Uterus (tissue), 2 donors: Measurements from ENCODE around the gene MRPL38.

Source experiments
- POLR2A ChIP-seq, 2 donors: fragments of 450-650 bp; IDR thresholded peaks; one replicate each; pipeline ENCODE4 v1.6.1; 2016; ENCODE audit warnings: antibody characterized with exemption in 2 of 2, mild to moderate bottlenecking in 1 of 2, moderate library complexity in 1 of 2
- TF ChIP-seq, protein P1 (sequence below), 4 experiments: fragments of 200-600 bp in 2 of 4; fragments of 450-650 bp in 2 of 4; sonication (generic) in 2 of 4; IDR thresholded peaks; one replicate each; pipeline ENCODE4 v1.5.1; 2016 to 2019; ENCODE audit warnings: antibody characterized with exemption in 4 of 4, mild to moderate bottlenecking in 2 of 4, moderate library complexity in 1 of 4

DNA sequence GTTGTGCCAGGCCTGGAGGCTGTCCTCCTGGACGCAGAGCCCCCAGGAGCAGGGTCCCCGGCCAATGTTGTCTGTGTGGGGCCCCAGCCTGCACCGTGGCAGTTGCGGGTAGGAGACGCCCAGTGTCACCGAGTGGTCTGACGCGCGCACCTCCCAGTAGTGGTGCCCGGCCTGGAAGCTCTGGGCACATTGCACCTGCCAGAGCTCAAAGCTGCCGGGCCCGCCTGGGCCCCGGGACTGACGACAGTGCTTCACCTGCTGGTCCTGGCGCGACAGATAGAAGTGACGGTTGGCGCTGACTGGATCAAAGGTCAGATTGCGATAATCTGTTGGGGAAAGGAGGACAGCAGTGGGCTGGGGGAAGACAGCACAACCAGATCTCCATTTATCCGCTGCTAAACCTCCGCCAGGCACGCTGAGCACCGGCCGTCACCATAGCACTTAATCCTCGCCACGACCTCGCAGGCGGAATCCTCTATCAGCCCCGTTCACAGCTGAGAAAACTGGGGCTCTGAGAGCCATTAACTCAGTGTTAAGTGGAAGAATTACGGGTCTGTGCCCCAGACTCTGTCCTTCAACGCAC, 13.6 kb downstream of the MRPL38 start:
- TF ChIP-seq POLR2A (IDR thresholded peaks at IDR 0.05), result no peak
- TF ChIP-seq, protein P1, sequence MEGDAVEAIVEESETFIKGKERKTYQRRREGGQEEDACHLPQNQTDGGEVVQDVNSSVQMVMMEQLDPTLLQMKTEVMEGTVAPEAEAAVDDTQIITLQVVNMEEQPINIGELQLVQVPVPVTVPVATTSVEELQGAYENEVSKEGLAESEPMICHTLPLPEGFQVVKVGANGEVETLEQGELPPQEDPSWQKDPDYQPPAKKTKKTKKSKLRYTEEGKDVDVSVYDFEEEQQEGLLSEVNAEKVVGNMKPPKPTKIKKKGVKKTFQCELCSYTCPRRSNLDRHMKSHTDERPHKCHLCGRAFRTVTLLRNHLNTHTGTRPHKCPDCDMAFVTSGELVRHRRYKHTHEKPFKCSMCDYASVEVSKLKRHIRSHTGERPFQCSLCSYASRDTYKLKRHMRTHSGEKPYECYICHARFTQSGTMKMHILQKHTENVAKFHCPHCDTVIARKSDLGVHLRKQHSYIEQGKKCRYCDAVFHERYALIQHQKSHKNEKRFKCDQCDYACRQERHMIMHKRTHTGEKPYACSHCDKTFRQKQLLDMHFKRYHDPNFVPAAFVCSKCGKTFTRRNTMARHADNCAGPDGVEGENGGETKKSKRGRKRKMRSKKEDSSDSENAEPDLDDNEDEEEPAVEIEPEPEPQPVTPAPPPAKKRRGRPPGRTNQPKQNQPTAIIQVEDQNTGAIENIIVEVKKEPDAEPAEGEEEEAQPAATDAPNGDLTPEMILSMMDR (IDR thresholded peaks at IDR 0.05), result no peak
